GM21529 (cell line): ENCODE measurements around the gene SNX4.
"Not testable (repeated sequence)": the region's sequence is repeated elsewhere in the genome, so short reads cannot be mapped to it uniquely, and the experiment has no call there.

Experiments
- ATAC-seq: cut with Tn5 transposase; IDR thresholded peaks from one replicate; pipeline ENCODE4 v1.9.1; 2021; ENCODE audit not compliant: unreplicated experiment

The SNX4 gene

GRCh38 chr3:125519678-125520562 is at the start of gene SNX4:
TSS of gene SNX4 (minus strand) at chr3:125520202. CDS start at chr3:125520172, 30 bp downstream.
- ATAC-seq = peak; percentile 86

- ATAC-seq = no peak
These were observed 36.3 kb upstream of the SNX4 start for GRCh38 chr3:125556314-125556713.

- no peak for ATAC-seq
These were observed 32.4 kb upstream of the SNX4 start for GRCh38 chr3:125552401-125552800.

GRCh38 chr3:125528920-125529319 is 8.9 kb upstream of the SNX4 start:
- no peak for ATAC-seq

- ATAC-seq = no peak
These were observed 5.2 kb upstream of the SNX4 start for GRCh38 chr3:125525153-125525552.

- ATAC-seq = not testable (repeated sequence)
These were observed 539 bp upstream of the SNX4 start for GRCh38 chr3:125520563-125520919.

GRCh38 chr3:125515421-125515820 is 4.6 kb downstream of the SNX4 start:
- ATAC-seq = no peak

- ATAC-seq = no peak
These were observed 6.4 kb downstream of the SNX4 start for GRCh38 chr3:125513490-125514115.

GRCh38 chr3:125512135-125512920 is 7.7 kb downstream of the SNX4 start:
- no peak for ATAC-seq

GRCh38 chr3:125511420-125512118 is 8.4 kb downstream of the SNX4 start:
- no peak for ATAC-seq

GRCh38 chr3:125507128-125507527 is 12.9 kb downstream of the SNX4 start:
- no peak for ATAC-seq

- no peak for ATAC-seq
These were observed 21.4 kb downstream of the SNX4 start for GRCh38 chr3:125498630-125499029.

GRCh38 chr3:125496701-125497100 is 23.3 kb downstream of the SNX4 start:
- ATAC-seq = no peak

- ATAC-seq = no peak
These were observed 37.6 kb downstream of the SNX4 start for GRCh38 chr3:125482406-125482805.

GRCh38 chr3:125481786-125482185 is 38.2 kb downstream of the SNX4 start:
- no peak for ATAC-seq

GRCh38 chr3:125481375-125481759 is 38.6 kb downstream of the SNX4 start:
- ATAC-seq = not testable (repeated sequence)

GRCh38 chr3:125480656-125481374 is 39.2 kb downstream of the SNX4 start:
- ATAC-seq = no peak

- no peak for ATAC-seq
These were observed 40.9 kb downstream of the SNX4 start for GRCh38 chr3:125479091-125479490.

- no peak for ATAC-seq
These were observed 41.7 kb downstream of the SNX4 start for GRCh38 chr3:125478326-125478725.

- ATAC-seq = no peak
These were observed 42.3 kb downstream of the SNX4 start for GRCh38 chr3:125477701-125478100.
